Endothelial cell of umbilical vein (primary cell): Measurements from ENCODE around the gene ZNF529. TPM values are rescaled to one million over a fixed set of nuclear protein-coding genes. Genes with fewer than 3 reads are reported as not detected.
A peak's percentile ranks its signal among the peaks of the same experiment; 100 is the strongest.

Source experiments
- BruUV-seq: library from RNA; stranded (reverse); fragments of 400-500 nt; replicated peaks from 2 replicates; lab custom pipeline; 2021; lab: Mats Ljungman, UMichigan
- CTCF ChIA-PET: fragments of 300-600, 350-600 bp; sonication (Branson Sonifier 250); formaldehyde crosslinking; loops from one replicate; lab custom pipeline; 2021; ENCODE audit warnings: antibody characterized with exemption, inconsistent platforms; lab: Charles Lee
- POLR2A ChIA-PET: fragments of 300-600, 350-600 bp; sonication (Branson Sonifier 250); formaldehyde crosslinking; loops from one replicate; lab custom pipeline; 2021; ENCODE audit warnings: antibody characterized with exemption, inconsistent platforms; lab: Charles Lee
- DNase-seq: peaks from one replicate; pipeline ENCODE4 v3.0.0-alpha.2; 2011; ENCODE audit warnings: low read depth, low spot score
- FAIRE-seq: peaks from 2 replicates; lab custom pipeline; 2011; peaks lifted over from hg19 to GRCh38; lab: Jason Lieb, UNC
- H2AFZ ChIP-seq: 2 replicates; pipeline ENCODE4 v1.6.0; 2012; ENCODE audit warnings: low read depth, low read length, control low read depth, inconsistent platforms
- H3K27ac ChIP-seq: 2 replicates; pipeline ENCODE4 v1.5.1; 2011; ENCODE audit warnings: low read depth, mild to moderate bottlenecking, control low read depth, low read length, moderate library complexity; ENCODE audit not compliant: insufficient read depth
- H3K27me3 ChIP-seq, 2 experiments: 2 replicates each; pipeline versions ENCODE4 v1.6.0 to v1.6.1; 2011; ENCODE audit warnings: low read length in 2 of 2, mixed read lengths in 1 of 2; ENCODE audit not compliant: control insufficient read depth in 2 of 2, insufficient read depth in 2 of 2
- H3K36me3 ChIP-seq, 2 experiments: 2 replicates in 1 of 2; 3 replicates in 1 of 2; pipeline ENCODE4 v1.5.1; 2011; ENCODE audit warnings: low read length in 2 of 2, mild to moderate bottlenecking in 1 of 2, moderate library complexity in 1 of 2; ENCODE audit not compliant: control insufficient read depth in 2 of 2, insufficient read depth in 2 of 2; ENCODE audit errors: extremely low read depth in 1 of 2
- H3K4me1 ChIP-seq: 3 replicates; pipeline ENCODE4 v1.5.1; 2011; ENCODE audit warnings: mild to moderate bottlenecking, low read length; ENCODE audit not compliant: control insufficient read depth, insufficient read depth; ENCODE audit errors: extremely low read depth
- H3K4me2 ChIP-seq: 2 replicates; pipeline ENCODE4 v1.6.1; 2011; ENCODE audit warnings: low read length, control low read depth, mixed read lengths; ENCODE audit not compliant: insufficient read depth
- H3K4me3 ChIP-seq, 3 experiments: fragments of 200-600 bp in 1 of 3; sonication (generic), shearing (Covaris generic) in 1 of 3; replicated peaks in 1 of 3; 2 replicates each; pipeline ENCODE4 v1.5.1; 2011 to 2016; ENCODE audit warnings: control low read depth in 3 of 3, low read length in 3 of 3, mild to moderate bottlenecking in 2 of 3, inconsistent platforms in 1 of 3, low read depth in 1 of 3, moderate library complexity in 1 of 3; ENCODE audit not compliant: insufficient read depth in 1 of 3
- H3K79me2 ChIP-seq: 2 replicates; pipeline ENCODE4 v1.6.0; 2012; ENCODE audit warnings: low read length, inconsistent platforms; ENCODE audit not compliant: control insufficient read depth, insufficient read depth
- H3K9ac ChIP-seq: replicated peaks from 2 replicates; pipeline ENCODE3; 2011; ENCODE audit warnings: low read length, control low read depth; ENCODE audit not compliant: insufficient read depth; ENCODE audit errors: extremely low read depth
- H3K9me1 ChIP-seq: replicated peaks from 3 replicates; pipeline ENCODE4 v1.6.0; 2011; ENCODE audit warnings: mild to moderate bottlenecking, low read length; ENCODE audit not compliant: control insufficient read depth, insufficient read depth; ENCODE audit errors: extremely low read depth
- H3K9me3 ChIP-seq: replicated peaks from 2 replicates; pipeline ENCODE4 v1.5.1; 2012; ENCODE audit warnings: low read length, inconsistent platforms; ENCODE audit not compliant: control insufficient read depth, insufficient read depth
- H4K20me1 ChIP-seq: replicated peaks from 2 replicates; pipeline ENCODE3; 2011; ENCODE audit warnings: mild to moderate bottlenecking, low read length; ENCODE audit not compliant: control insufficient read depth, insufficient read depth; ENCODE audit errors: extremely low read depth
- EZH2 ChIP-seq: IDR thresholded peaks from 2 replicates; pipeline ENCODE4 v1.6.1; 2012; ENCODE audit warnings: borderline replicate concordance, low read depth, mild to moderate bottlenecking, moderate library complexity, low read length, inconsistent platforms; ENCODE audit not compliant: severe bottlenecking
- FOS ChIP-seq: IDR thresholded peaks from 2 replicates; pipeline ENCODE4 v1.6.1; 2011; ENCODE audit warnings: mild to moderate bottlenecking, low read length, moderate library complexity, borderline replicate concordance; ENCODE audit not compliant: insufficient read depth
- GATA2 ChIP-seq: IDR thresholded peaks from 2 replicates; pipeline ENCODE4 v1.7.0; 2011; ENCODE audit warnings: low read depth, mild to moderate bottlenecking, moderate library complexity, mixed read lengths, low read length; ENCODE audit not compliant: insufficient read length, insufficient read depth
- MYC ChIP-seq: IDR thresholded peaks from one replicate; pipeline ENCODE4 v1.6.1; 2011; ENCODE audit warnings: mild to moderate bottlenecking, low read depth, low read length
- POLR2A ChIP-seq: IDR thresholded peaks from 2 replicates; pipeline ENCODE4 v1.6.1; 2012; ENCODE audit warnings: low read depth, mild to moderate bottlenecking, control low read depth, low read length
- POLR2AphosphoS5 ChIP-seq: IDR thresholded peaks from 2 replicates; pipeline ENCODE4 v1.6.1; 2012; ENCODE audit warnings: low read depth, mild to moderate bottlenecking, control low read depth, low read length, moderate library complexity; ENCODE audit not compliant: insufficient read depth
- dilution Hi-C: fragments of 300-500 bp; cut with MboI; formaldehyde crosslinking; loops from one replicate; pipeline ENCODE4 v1.15.0; 2019; ENCODE audit warnings: low sequenced_read_pairs; ENCODE audit not compliant: extremely low pct_ligation_motif_present
- intact Hi-C: fragments of 100-400 bp; cut with micrococcal nuclease; formaldehyde crosslinking; loops from one replicate; pipeline ENCODE4 v1.10.0; 2022
- polyA plus RNA-seq, 4 experiments: library from polyadenylated mRNA; depleted of rRNA in 3 of 4; stranded (reverse) in 3 of 4; unstranded in 1 of 4; fragments of >200 nt; gene quantifications; 2 replicates each; pipeline versions ENCODE4 v1.2.1 to v1.2.3, GENCODE V29; 2011 to 2012; ENCODE audit warnings: missing spikeins in 1 of 4
- total RNA-seq: library from RNA; stranded (reverse); gene quantifications from 2 replicates; pipeline ENCODE4 v1.2.3, GENCODE V29; 2021
- TF ChIP-seq, protein P1 (sequence below), 2 donors: IDR thresholded peaks; 1 replicate in 1 of 2; 2 replicates in 1 of 2; pipeline ENCODE4 v1.5.1; 2011; ENCODE audit warnings: low read length in 2 of 2, mild to moderate bottlenecking in 2 of 2, moderate library complexity in 2 of 2, control low read depth in 1 of 2, inconsistent platforms in 1 of 2, low read depth in 1 of 2; ENCODE audit not compliant: insufficient read depth in 1 of 2; ENCODE audit errors: extremely low read depth in 1 of 2

Gene ZNF529
- total and polyA plus RNA-seq, 2 donors (not counting 3 experiments of a cell fraction or from before 2014, with no cell fraction given): 4.9 to 8.4 TPM

DNA sequence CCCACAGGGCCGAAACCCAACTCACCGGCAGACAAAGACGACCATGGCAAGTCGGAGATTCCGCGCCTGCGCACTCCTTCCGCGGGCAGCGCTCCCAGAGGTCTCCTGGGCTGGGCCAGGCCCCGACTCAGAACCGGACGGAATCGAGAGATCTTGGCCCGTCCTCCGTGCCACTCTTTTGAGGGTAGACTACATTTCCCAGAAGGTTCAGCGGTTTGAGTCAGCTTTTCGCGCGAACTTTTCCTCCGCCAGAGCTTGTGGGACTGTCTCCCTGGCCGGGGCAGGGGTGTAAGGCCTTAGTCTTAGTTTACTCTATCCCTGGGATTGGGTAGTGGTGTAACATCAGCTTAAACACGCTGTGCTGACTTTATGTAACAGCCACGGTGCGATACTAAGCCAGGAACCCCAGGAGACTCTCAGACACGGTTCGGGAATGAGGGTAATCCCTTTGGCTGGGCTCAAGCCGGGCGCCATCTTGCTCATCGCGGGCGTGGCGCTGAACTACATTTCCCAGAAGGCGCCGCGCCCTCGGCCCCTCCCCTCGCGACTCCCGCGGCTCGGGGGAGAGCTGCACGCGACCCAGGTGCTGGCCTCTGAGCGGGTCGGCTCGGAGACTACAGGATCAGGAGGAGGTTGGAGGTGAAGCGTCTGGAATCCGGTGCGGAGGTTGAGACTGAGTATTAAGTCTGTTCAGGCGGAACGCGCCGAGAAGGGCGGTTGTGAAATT, 44.7 kb downstream of the ZNF529 start, which contains the start of gene ZNF260:
Gene ZNF260 (minus strand): TSS at position 78 of the 727 bp plus-strand sequence. CDS start 13,033 bp downstream, outside the sequence.
- dilution Hi-C loops: no loop called here
- H3K79me2 ChIP-seq: peaks cover 18% of the 10 kb centered on the region
- peak; percentile 100 for FAIRE-seq
- ChIA-PET CTCF (interaction anchor here (0.7 to 1.3 kb wide), 3 partner anchors 45 to 806 kb away, joined by 3 to 5 read pairs (median 3); partner anchors contain the start of gene ZNF529), POLR2A (interaction anchor here (0.6 to 0.8 kb wide), 4 partner anchors 42 to 789 kb away, joined by 3 to 7 read pairs (median 4); partner anchors contain the start of genes ZNF146 and ZNF565)
- H3K27me3 ChIP-seq: no peaks in the 10 kb centered on the region
- H3K4me1 ChIP-seq: peaks cover 9% of the 10 kb centered on the region
- peak within 1 kb of the TSS; percentile 61 for H2AFZ ChIP-seq
- peaks cover 0 to 3% of the 10 kb centered on the region in 2 experiments for H3K36me3 ChIP-seq
- peak within 1 kb of the TSS; percentile 73 for H3K4me2 ChIP-seq
- DNase-seq: peak; percentile 98
- TF ChIP-seq GATA2 (no peak), MYC (no peak), POLR2AphosphoS5 (peak; percentile 77), FOS (no peak), EZH2 (no peak), POLR2A (peak; percentile 86)
- TF ChIP-seq, protein P1, sequence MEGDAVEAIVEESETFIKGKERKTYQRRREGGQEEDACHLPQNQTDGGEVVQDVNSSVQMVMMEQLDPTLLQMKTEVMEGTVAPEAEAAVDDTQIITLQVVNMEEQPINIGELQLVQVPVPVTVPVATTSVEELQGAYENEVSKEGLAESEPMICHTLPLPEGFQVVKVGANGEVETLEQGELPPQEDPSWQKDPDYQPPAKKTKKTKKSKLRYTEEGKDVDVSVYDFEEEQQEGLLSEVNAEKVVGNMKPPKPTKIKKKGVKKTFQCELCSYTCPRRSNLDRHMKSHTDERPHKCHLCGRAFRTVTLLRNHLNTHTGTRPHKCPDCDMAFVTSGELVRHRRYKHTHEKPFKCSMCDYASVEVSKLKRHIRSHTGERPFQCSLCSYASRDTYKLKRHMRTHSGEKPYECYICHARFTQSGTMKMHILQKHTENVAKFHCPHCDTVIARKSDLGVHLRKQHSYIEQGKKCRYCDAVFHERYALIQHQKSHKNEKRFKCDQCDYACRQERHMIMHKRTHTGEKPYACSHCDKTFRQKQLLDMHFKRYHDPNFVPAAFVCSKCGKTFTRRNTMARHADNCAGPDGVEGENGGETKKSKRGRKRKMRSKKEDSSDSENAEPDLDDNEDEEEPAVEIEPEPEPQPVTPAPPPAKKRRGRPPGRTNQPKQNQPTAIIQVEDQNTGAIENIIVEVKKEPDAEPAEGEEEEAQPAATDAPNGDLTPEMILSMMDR (IDR thresholded peaks at IDR 0.05; ENCODE audit: extremely low read depth in 1 of 2, insufficient read depth in 1 of 2, low read depth in 1 of 2, low read length in 2 of 2): no peak
- peak within 1 kb of the TSS; percentile 76 for H3K9ac ChIP-seq
- H3K27ac ChIP-seq: peak within 1 kb of the TSS; percentile 65
- no peaks in the 10 kb centered on the region for H3K9me3 ChIP-seq
- no peaks in the 10 kb centered on the region for H4K20me1 ChIP-seq
- BruUV-seq: TSS peak; percentile 46
- intact Hi-C loops: loop anchor here (1.0 to 10.0 kb wide), 8 partner anchors 39 to 546 kb away; partner anchors contain the start of genes ZNF146, ZNF345, ZNF420 and ZNF461
- no peaks in the 10 kb centered on the region for H3K9me1 ChIP-seq
- H3K4me3 ChIP-seq: peak within 1 kb of the TSS; percentile 40 to 91 (median 50)
